ENCODE data around the gene KLHL35.

KLHL35 gene

GRCh38 chr11:75474240-75474639 lies 41.2 kb upstream of the KLHL35 start:
- no peak for DNase-seq (ENCODE audit: low spot score)
- no peak for TF ChIP-seq CTCF (IDR thresholded peaks at IDR 0.05; ENCODE audit: extremely low read depth, insufficient read depth, missing control alignments)
- in situ Hi-C loops (cut with MboI; ENCODE audit: low pct_unique_long_range_greater_than_20kb, low sequenced_read_pairs, unreplicated experiment): no loop called here

- DNase-seq (ENCODE audit: low spot score): no peak
- in situ Hi-C loops (cut with MboI; ENCODE audit: low pct_unique_long_range_greater_than_20kb, low sequenced_read_pairs, unreplicated experiment): no loop called here
- TF ChIP-seq CTCF (IDR thresholded peaks at IDR 0.05; ENCODE audit: extremely low read depth, insufficient read depth, missing control alignments): no peak
Measured at GRCh38 chr11:75473684-75474083, 40.7 kb upstream of the KLHL35 start.

GRCh38 chr11:75472081-75472732 lies 39.2 kb upstream of the KLHL35 start:
- in situ Hi-C loops (cut with MboI; ENCODE audit: low pct_unique_long_range_greater_than_20kb, low sequenced_read_pairs, unreplicated experiment): no loop called here
- no peak for TF ChIP-seq CTCF (IDR thresholded peaks at IDR 0.05; ENCODE audit: extremely low read depth, insufficient read depth, missing control alignments)
- DNase-seq (ENCODE audit: low spot score): no peak

- in situ Hi-C loops (cut with MboI; ENCODE audit: low pct_unique_long_range_greater_than_20kb, low sequenced_read_pairs, unreplicated experiment): no loop called here
- DNase-seq (ENCODE audit: low spot score): no peak
- TF ChIP-seq CTCF (IDR thresholded peaks at IDR 0.05; ENCODE audit: extremely low read depth, insufficient read depth, missing control alignments): no peak
Measured at GRCh38 chr11:75471176-75471973, 38.4 kb upstream of the KLHL35 start.

- in situ Hi-C loops (cut with MboI; ENCODE audit: low pct_unique_long_range_greater_than_20kb, low sequenced_read_pairs, unreplicated experiment): no loop called here
- no peak for TF ChIP-seq CTCF (IDR thresholded peaks at IDR 0.05; ENCODE audit: extremely low read depth, insufficient read depth, missing control alignments)
- DNase-seq (ENCODE audit: low spot score): no peak
Measured at GRCh38 chr11:75470476-75471080, 37.6 kb upstream of the KLHL35 start.

GRCh38 chr11:75469785-75470405 lies 36.9 kb upstream of the KLHL35 start:
- TF ChIP-seq CTCF (IDR thresholded peaks at IDR 0.05; ENCODE audit: extremely low read depth, insufficient read depth, missing control alignments): no peak
- in situ Hi-C loops (cut with MboI; ENCODE audit: low pct_unique_long_range_greater_than_20kb, low sequenced_read_pairs, unreplicated experiment): no loop called here
- no peak for DNase-seq (ENCODE audit: low spot score)
